Glomerular endothelial cell (primary cell): ENCODE data around the gene CCNG1. TPM values are rescaled to one million over a fixed set of nuclear protein-coding genes. Genes with fewer than 3 reads are reported as not detected.
A peak's percentile ranks its signal among the peaks of the same experiment; 100 is the strongest.
"Not testable (repeated sequence)": the region's sequence is repeated elsewhere in the genome, so short reads cannot be mapped to it uniquely, and the experiment has no call there.

Source experiments
- DNase-seq: peaks from one replicate; pipeline ENCODE4 v3.0.0-alpha.2; 2011; ENCODE audit warnings: low read depth, low spot score; ENCODE audit errors: extremely low read depth
- total RNA-seq: library from RNA; depleted of rRNA; stranded (reverse); fragments of >200 nt; gene quantifications from 2 replicates; pipeline ENCODE4 v1.2.3, GENCODE V29; 2015

The CCNG1 gene
- total RNA-seq, 1 donor from 2014 or later = 162 TPM

- DNase-seq = no peak
Observed at GRCh38 chr5:163440954-163441353, 3.6 kb downstream of the CCNG1 start.

GRCh38 chr5:163444526-163444925, 7.1 kb downstream of the CCNG1 start:
- no peak for DNase-seq

DNA sequence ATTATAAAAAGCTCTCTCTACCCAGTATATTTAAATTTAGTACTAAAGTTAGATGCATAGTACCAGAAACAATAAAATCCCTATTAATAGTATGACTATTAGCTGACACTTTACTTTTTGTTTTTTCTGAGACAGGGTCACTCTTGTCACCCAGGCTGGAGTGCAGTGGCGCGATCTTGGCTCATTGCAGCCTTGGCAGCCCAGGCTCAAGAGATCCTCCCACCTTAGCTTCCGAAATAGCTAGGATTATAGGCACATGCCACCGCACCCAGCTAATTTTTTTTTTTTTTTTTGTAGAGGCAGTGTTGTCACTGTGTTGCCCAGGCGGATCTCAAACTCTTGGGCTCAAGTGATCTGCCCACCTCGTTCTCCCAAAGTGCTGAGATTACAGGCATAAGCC, 8.0 kb downstream of the CCNG1 start:
- no peak for DNase-seq

- DNase-seq = no peak
Observed at GRCh38 chr5:163447191-163447590, 9.8 kb downstream of the CCNG1 start.

GRCh38 chr5:163447875-163448274, 10.5 kb downstream of the CCNG1 start:
- DNase-seq = no peak

DNA sequence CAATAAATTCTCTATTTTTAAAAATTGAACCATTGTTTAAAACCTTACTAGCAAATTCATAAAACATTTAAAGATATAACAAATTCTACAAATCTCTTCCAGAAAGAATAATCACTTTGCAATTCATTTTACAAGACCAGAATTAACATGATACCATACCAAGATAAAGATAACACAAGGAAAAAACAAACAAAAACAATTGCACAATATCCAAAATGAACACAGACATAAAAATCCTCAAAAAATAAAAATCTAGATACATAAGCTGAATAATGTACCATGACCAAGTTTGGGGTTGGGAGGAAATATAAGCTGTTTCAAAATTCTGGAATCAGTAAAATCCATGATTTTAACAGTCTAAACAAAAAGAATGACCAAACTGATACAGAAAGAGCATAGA, 11.1 kb downstream of the CCNG1 start:
- DNase-seq = no peak

GRCh38 chr5:163451489-163451888, 14.1 kb downstream of the CCNG1 start:
- no peak for DNase-seq

DNA sequence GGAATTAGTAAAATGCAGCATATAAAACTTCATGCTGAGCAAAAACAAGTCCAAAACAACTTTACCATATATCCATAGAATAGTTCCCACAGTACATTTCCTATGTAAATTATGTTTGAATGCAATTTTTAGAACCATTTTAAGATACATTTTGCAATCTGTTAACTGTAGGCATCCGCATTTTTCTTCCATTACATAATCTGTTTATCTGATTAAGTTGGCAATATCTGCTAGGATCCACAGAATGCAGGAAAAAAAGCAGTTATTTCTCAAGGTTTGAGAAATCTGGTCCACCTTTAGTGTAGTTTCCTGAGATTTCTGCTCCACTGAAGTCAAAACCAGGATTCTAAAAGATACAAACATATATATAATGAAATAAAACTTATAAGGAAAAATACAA, 16.3 kb downstream of the CCNG1 start:
- DNase-seq = no peak

DNA sequence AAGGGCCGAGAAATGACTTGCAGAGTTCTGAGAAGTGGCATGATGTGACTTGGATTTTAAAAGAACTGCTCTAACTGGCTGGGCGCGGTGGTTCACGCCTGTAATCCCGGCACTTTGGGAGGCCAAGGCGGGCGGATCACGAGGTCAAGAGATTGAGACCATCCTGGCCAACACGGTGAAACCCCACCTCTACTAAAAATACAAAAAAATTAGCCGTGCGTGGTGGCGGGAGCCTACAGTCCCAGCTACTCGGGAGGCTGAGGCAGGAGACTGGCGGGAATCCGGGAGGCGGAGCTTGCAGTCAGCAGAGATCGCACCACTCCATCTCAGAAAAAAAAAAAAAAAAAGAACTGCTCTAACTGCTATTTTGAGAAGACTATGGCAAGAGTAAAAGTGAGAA, 18.0 kb downstream of the CCNG1 start:
- DNase-seq = not testable (repeated sequence)

DNA sequence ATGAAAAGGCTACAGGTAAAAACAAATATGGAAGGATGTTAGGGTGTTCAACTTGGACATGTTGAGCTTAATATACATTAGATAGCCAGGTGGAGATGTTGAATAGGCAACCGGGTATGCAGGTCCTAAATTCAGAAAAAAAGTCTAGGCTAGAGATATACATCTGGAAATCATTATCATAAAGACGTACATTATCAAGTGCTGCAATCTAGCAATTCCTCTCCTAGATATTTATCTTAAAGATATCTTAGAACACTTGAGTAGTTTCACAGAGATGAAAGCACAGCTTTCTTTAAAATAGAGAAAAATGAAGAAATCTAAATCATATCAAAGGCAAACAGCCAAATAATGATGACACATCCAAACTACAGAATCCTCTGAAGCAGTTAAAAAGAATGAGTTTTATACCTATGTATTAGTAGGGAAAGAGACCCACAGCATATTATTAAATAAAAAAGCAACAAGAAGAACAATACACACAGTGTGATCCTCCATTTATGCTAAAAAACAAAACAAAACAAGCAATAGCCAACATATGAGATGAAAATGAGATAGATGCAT, 18.7 kb downstream of the CCNG1 start:
- DNase-seq = no peak

DNA sequence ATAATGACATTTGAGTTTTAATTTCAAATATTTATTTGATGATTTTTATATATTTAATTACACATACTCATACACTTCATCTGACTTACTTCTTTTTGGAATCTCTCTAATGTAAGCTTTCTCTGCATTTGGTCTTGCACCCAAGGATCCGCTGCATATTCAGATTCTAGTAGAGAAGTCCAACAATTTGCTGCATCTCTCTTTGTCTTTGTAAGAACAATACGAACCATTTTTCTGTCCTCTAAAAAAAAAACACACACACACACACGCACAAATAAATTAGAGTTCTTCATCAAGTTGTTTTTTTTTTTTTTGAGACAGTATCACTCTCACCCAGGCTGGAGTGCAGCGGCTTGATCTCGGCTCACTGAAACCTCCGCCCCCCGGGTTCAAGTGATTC, 19.4 kb downstream of the CCNG1 start:
- no peak for DNase-seq

- no peak for DNase-seq
Observed at GRCh38 chr5:163458778-163459385, 21.5 kb downstream of the CCNG1 start.

DNA sequence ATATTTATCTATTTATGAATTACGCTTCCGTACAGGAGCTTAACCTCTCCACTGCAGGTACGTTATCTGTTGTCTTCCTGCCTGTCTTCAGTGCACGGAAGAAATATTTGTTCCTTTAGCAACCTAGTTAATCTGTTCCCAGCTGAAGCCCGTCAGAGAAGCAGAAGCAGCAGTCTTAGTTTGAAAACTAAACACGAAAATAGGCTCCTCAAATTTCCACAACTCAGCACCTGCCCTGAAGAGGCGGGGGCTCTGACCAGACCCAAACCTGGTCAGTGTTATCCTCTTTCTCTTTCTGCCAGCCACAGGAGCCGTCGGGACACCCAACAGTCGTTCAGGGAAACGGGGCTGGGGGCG, 22.0 kb downstream of the CCNG1 start:
- DNase-seq = no peak

GRCh38 chr5:163459819-163460561, 22.6 kb downstream of the CCNG1 start, which contains the start of gene NUDCD2:
NUDCD2 (minus strand) TSS chr5:163460102; CDS start chr5:163460050, 52 bp downstream.
- peak; percentile 96 for DNase-seq

- no peak for DNase-seq
Observed at GRCh38 chr5:163460562-163461171, 23.3 kb downstream of the CCNG1 start, which contains the start of gene HMMR. HMMR (plus strand) TSS chr5:163460632; CDS start chr5:163460693, 61 bp downstream.

- DNase-seq = no peak
Observed at GRCh38 chr5:163463063-163463435, 25.7 kb downstream of the CCNG1 start.

DNA sequence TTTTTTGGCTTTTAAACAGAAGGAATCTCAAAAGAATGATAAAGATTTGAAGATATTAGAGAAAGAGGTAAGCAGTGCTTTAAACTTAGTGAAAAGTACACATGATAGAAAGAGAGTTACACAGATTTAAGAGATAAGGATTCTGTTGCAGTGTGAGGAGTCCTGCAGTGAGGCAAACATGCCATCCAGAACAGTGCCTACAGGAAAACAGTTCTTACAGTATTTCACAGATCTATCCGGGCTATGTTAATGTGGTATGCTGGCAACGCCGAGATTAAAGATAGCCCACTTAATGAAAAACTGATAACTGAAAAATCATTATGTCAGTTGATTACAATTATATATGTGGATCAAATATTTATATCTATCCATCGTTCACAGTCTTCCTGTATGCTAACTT, 30.3 kb downstream of the CCNG1 start:
- DNase-seq = no peak

DNA sequence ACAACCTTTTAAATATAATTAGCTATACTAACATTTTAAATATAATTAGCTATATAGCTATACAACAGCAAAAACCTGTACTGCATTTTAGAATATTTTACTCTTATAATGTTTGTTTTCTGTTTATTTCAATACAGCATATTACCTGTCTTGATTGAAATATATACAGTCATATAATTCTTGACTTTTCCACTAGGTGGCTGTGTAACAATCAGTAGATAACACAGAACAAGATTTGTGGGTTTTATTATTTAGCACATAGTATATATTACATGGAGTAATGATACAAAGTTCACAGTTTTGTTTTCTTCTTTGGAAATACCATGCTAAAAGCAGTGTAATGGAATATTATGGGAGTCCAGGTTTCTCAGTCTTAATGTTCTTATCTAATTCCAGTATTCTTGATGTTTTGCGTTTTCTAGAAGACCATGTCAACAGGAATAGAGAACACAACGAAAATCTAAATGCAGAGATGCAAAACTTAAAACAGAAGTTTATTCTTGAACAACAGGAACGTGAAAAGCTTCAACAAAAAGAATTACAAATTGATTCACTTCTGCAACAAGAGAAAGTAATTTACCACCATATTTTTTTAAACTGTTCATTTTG, 36.3 kb downstream of the CCNG1 start:
- no peak for DNase-seq

DNA sequence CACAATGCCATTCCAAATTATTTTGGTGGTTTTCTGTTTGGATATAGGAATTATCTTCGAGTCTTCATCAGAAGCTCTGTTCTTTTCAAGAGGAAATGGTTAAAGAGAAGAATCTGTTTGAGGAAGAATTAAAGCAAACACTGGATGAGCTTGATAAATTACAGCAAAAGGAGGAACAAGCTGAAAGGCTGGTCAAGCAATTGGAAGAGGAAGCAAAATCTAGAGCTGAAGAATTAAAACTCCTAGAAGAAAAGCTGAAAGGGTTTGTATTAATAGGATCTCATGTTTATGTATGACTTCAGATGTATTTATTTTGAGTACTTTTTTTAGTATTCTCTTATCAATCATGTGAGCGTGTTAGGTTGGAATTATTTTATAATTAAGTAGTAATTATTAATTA, 38.0 kb downstream of the CCNG1 start:
- no peak for DNase-seq

DNA sequence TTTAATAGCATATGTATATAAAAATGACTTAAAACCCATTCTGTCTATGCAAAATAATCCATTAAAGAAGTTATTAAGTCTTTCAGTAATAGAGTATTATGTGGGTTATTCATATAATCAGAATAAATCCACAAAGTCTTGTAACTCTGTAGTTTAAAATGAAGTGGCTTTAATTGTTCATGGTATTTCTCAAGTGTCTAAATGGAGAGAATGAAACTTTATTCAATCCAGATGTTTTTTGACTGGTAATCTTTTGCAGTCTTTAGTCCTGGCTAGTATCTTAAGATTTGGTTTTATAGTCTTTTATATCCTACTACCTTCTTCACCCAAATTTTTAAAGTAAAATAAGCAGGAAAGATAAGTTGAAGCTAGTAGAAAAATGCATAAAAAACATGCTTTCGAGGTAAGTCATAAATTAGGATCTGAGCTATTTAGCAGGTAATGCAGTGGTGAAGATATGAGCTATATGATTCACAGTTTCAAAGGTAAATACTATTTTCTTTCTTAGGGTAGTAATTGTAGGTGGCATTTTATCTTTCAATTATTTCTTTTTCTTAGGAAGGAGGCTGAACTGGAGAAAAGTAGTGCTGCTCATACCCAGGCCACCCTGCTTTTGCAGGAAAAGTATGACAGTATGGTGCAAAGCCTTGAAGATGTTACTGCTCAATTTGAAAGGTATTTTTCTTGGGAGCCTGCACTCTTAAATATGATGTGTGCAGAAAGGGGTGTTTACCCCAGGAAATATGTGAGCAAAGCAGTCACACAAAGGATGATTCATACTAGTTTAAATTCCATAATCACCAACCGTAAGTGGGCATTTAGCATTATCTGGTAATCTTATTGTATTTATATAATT, 41.0 kb downstream of the CCNG1 start:
- no peak for DNase-seq

DNA sequence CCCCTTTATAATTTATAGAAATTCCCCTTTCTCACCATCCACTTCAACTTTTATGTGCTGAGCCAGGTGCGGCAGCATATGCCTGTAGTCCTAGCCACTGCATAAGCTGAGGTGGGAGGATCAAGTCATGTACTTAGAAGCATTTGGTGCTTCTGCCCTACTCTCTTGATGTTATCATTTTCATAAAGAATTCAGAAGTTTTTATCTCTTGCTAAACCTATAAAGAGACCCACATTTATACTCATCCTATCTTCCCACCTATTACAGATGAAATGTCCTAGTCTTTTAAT, 41.5 kb downstream of the CCNG1 start:
- DNase-seq = no peak
